IMR-90 (cell line): ENCODE data around the gene GOSR1. TPM values are rescaled to one million over a fixed set of nuclear protein-coding genes. Genes with fewer than 3 reads are reported as not detected.

Experiments used
- ATAC-seq: fragments of 200-7000 bp; cut with Tn5 transposase; 2 replicates; pipeline ENCODE4 v1.9.1; 2020; ENCODE audit warnings: low read depth, mild to moderate bottlenecking, moderate library complexity
- BruUV-seq: library from RNA; stranded (reverse); fragments of 400-500 nt; replicated peaks from 2 replicates; lab custom pipeline; 2021; lab: Mats Ljungman, UMichigan
- CTCF ChIA-PET: fragments of 300-600 bp; formaldehyde crosslinking; extraction: SDS; loops from one replicate; lab custom pipeline; 2021; ENCODE audit warnings: antibody characterized with exemption; lab: Yijun Ruan, JAX
- POLR2A ChIA-PET: fragments of 300-600 bp; sonication (Branson Sonifier 250); formaldehyde crosslinking; loops from one replicate; lab custom pipeline; 2022; ENCODE audit warnings: antibody characterized with exemption; ENCODE audit not compliant: unreplicated experiment; lab: Charles Lee
- DNase-seq: peaks from one replicate; pipeline ENCODE4 v3.0.0; 2013
- H2AFZ ChIP-seq: replicated peaks from 2 replicates; pipeline ENCODE3; 2013; ENCODE audit warnings: low read length, mild to moderate bottlenecking; ENCODE audit not compliant: poor library complexity
- H2AK5ac ChIP-seq: 2 replicates; pipeline ENCODE4 v1.6.1; 2013; ENCODE audit warnings: low read depth, low read length, inconsistent platforms
- H2AK9ac ChIP-seq: replicated peaks from 2 replicates; pipeline ENCODE3; 2013; ENCODE audit warnings: mild to moderate bottlenecking, low read depth, low read length, moderate library complexity; ENCODE audit not compliant: poor library complexity
- H2BK120ac ChIP-seq: 2 replicates; pipeline ENCODE4 v1.6.1; 2013; ENCODE audit warnings: low read depth, low read length, inconsistent platforms
- H2BK15ac ChIP-seq: 3 replicates; pipeline ENCODE4 v1.6.1; 2013; ENCODE audit warnings: low read depth, low read length, inconsistent platforms
- H2BK20ac ChIP-seq: 2 replicates; pipeline ENCODE4 v1.6.1; 2013; ENCODE audit warnings: low read depth, mild to moderate bottlenecking, inconsistent platforms, low read length, moderate library complexity
- H2BK5ac ChIP-seq: 2 replicates; pipeline ENCODE4 v1.6.1; 2013; ENCODE audit warnings: mild to moderate bottlenecking, low read depth, low read length, inconsistent platforms; ENCODE audit not compliant: poor library complexity, severe bottlenecking
- H3K14ac ChIP-seq: replicated peaks from 2 replicates; pipeline ENCODE4 v1.6.1; 2013; ENCODE audit warnings: low read depth, low read length, inconsistent platforms
- H3K18ac ChIP-seq: 2 replicates; pipeline ENCODE4 v1.6.1; 2013; ENCODE audit warnings: low read depth, low read length, control low read depth
- H3K23ac ChIP-seq: 2 replicates; pipeline ENCODE4 v1.6.1; 2013; ENCODE audit warnings: low read depth, low read length, inconsistent platforms
- H3K27ac ChIP-seq: 2 replicates; pipeline ENCODE4 v1.5.1; 2013; ENCODE audit warnings: mild to moderate bottlenecking, control low read depth, low read length; ENCODE audit not compliant: insufficient read depth
- H3K27me3 ChIP-seq: 2 replicates; pipeline ENCODE4 v1.6.1; 2013; ENCODE audit warnings: low read length; ENCODE audit not compliant: control insufficient read depth, insufficient read depth
- H3K36me3 ChIP-seq: 2 replicates; pipeline ENCODE4 v1.6.1; 2013; ENCODE audit warnings: low read length, mixed read lengths; ENCODE audit not compliant: control insufficient read depth, insufficient read depth
- H3K4ac ChIP-seq: 2 replicates; pipeline ENCODE4 v1.6.1; 2013; ENCODE audit warnings: low read depth, low read length, inconsistent platforms
- H3K4me1 ChIP-seq: 2 replicates; pipeline ENCODE4 v1.6.1; 2013; ENCODE audit warnings: low read length, mixed read lengths; ENCODE audit not compliant: control insufficient read depth, insufficient read depth
- H3K4me2 ChIP-seq: 2 replicates; pipeline ENCODE4 v1.6.1; 2013; ENCODE audit warnings: low read depth, mild to moderate bottlenecking, control low read depth, low read length, moderate library complexity
- H3K4me3 ChIP-seq: 2 replicates; pipeline ENCODE4 v1.5.1; 2013; ENCODE audit warnings: low read depth, mild to moderate bottlenecking, control low read depth, low read length, moderate library complexity; ENCODE audit not compliant: insufficient read depth
- H3K56ac ChIP-seq: 2 replicates; pipeline ENCODE4 v1.6.1; 2013; ENCODE audit warnings: low read length, inconsistent platforms; ENCODE audit not compliant: insufficient read depth; ENCODE audit errors: extremely low read depth
- H3K79me1 ChIP-seq, 2 experiments: 2 replicates each; pipeline ENCODE4 v1.6.1; 2013; ENCODE audit warnings: low read length in 2 of 2, inconsistent platforms in 1 of 2, low read depth in 1 of 2
- H3K9ac ChIP-seq: 2 replicates; pipeline ENCODE4 v1.6.1; 2013; ENCODE audit warnings: low read depth, low read length, control low read depth
- H3K9me1 ChIP-seq: 2 replicates; pipeline ENCODE4 v1.6.1; 2013; ENCODE audit warnings: low read length, inconsistent platforms; ENCODE audit not compliant: insufficient read depth
- H3K9me3 ChIP-seq: 2 replicates; pipeline ENCODE4 v1.6.1; 2013; ENCODE audit warnings: low read length; ENCODE audit not compliant: control insufficient read depth, insufficient read depth
- H4K20me1 ChIP-seq: 2 replicates; pipeline ENCODE4 v1.6.1; 2013; ENCODE audit warnings: low read length, inconsistent platforms; ENCODE audit not compliant: insufficient read depth
- H4K5ac ChIP-seq: 2 replicates; pipeline ENCODE4 v1.6.1; 2013; ENCODE audit warnings: mild to moderate bottlenecking, low read depth, low read length, control low read depth
- H4K8ac ChIP-seq, 2 experiments: 2 replicates each; pipeline ENCODE4 v1.6.1; 2013; ENCODE audit warnings: low read depth in 2 of 2, low read length in 2 of 2, control low read depth in 1 of 2, inconsistent platforms in 1 of 2
- H4K91ac ChIP-seq: 2 replicates; pipeline ENCODE4 v1.6.1; 2013; ENCODE audit warnings: low read depth, low read length, inconsistent platforms; ENCODE audit not compliant: insufficient read depth
- BHLHE40 ChIP-seq: fragments of 150-350 bp; IDR thresholded peaks from 2 replicates; pipeline ENCODE4 v1.6.1; 2016; ENCODE audit warnings: mild to moderate bottlenecking, low read depth, low read length
- CHD1 ChIP-seq: IDR thresholded peaks from 2 replicates; pipeline ENCODE4 v1.6.1; 2012; ENCODE audit warnings: low read depth, low read length, improper control_type of control experiment
- FOS ChIP-seq: fragments of 150-350 bp; IDR thresholded peaks from 2 replicates; pipeline ENCODE4 v1.6.1; 2016; ENCODE audit warnings: low read depth, low read length
- MAFK ChIP-seq: IDR thresholded peaks from 2 replicates; pipeline ENCODE4 v1.6.1; 2012; ENCODE audit warnings: low read depth, low read length, improper control_type of control experiment
- MAZ ChIP-seq: IDR thresholded peaks from 2 replicates; pipeline ENCODE4 v1.6.1; 2012; ENCODE audit warnings: low read depth, mild to moderate bottlenecking, low read length, improper control_type of control experiment, moderate library complexity, borderline replicate concordance
- MXI1 ChIP-seq: IDR thresholded peaks from 2 replicates; pipeline ENCODE4 v1.6.1; 2012; ENCODE audit warnings: low read depth, mild to moderate bottlenecking, low read length, moderate library complexity, borderline replicate concordance
- NFE2L2 ChIP-seq: fragments of 150-350 bp; IDR thresholded peaks from 2 replicates; pipeline ENCODE4 v1.6.1; 2016; ENCODE audit warnings: low read depth, mild to moderate bottlenecking, low read length
- SMC3 ChIP-seq: fragments of 150-350 bp; IDR thresholded peaks from 2 replicates; pipeline ENCODE4 v1.6.1; 2016; ENCODE audit warnings: low read depth, mild to moderate bottlenecking, antibody characterized with exemption, low read length, moderate library complexity
- WGBS, 2 experiments: methylation state at CpG; one replicate each; pipeline versions ENCODE4 v1.1.5 to v1.1.7; 2013; ENCODE audit warnings: missing lambda C conversion rate in 2 of 2; ENCODE audit not compliant: insufficient read length in 1 of 2; ENCODE audit errors: extremely low coverage in 2 of 2; 5-methylcytosine and 5-hydroxymethylcytosine counted together
- dilution Hi-C: fragments of 300-500 bp; cut with HindIII; formaldehyde crosslinking; loops from one replicate; pipeline ENCODE4 v1.14.3; 2018; ENCODE audit warnings: low sequenced_read_pairs; ENCODE audit not compliant: unreplicated experiment
- in situ Hi-C: fragments of 300-500 bp; cut with MboI; formaldehyde crosslinking; loops from 3 replicates; pipeline ENCODE4 v1.14.3; 2019; ENCODE audit warnings: low sequenced_read_pairs, inconsistent platforms, mixed read lengths
- intact Hi-C: fragments of 100-400 bp; cut with micrococcal nuclease; formaldehyde crosslinking; loops from 2 replicates; pipeline ENCODE4 v1.10.0; 2022
- polyA plus RNA-seq, 3 experiments: library from polyadenylated mRNA; depleted of rRNA; stranded (reverse); fragments of >200 nt; gene quantifications; 2 replicates each; pipeline ENCODE4 v1.2.3, GENCODE V29; 2012; ENCODE audit warnings: low replicate concordance in 1 of 3
- total RNA-seq: library from RNA; depleted of rRNA; stranded (reverse); fragments of >200 nt; gene quantifications from 2 replicates; pipeline ENCODE4 v1.2.3, GENCODE V29; 2012
- TF ChIP-seq, protein P1 (sequence below): fragments of 150-350 bp; IDR thresholded peaks from 2 replicates; pipeline ENCODE4 v1.6.1; 2017; ENCODE audit warnings: mild to moderate bottlenecking, antibody characterized with exemption, low read length, low read depth
- TF ChIP-seq, protein P2 (sequence below): conservative IDR thresholded peaks from 2 replicates; pipeline ENCODE4 v1.5.1; 2012; ENCODE audit warnings: mild to moderate bottlenecking, low read depth, low read length, improper control_type of control experiment

The GOSR1 gene
- total and polyA plus RNA-seq, 2 of the 4 experiments (the other 2 are of a cell fraction), result 21.2 to 47.5 TPM

DNA sequence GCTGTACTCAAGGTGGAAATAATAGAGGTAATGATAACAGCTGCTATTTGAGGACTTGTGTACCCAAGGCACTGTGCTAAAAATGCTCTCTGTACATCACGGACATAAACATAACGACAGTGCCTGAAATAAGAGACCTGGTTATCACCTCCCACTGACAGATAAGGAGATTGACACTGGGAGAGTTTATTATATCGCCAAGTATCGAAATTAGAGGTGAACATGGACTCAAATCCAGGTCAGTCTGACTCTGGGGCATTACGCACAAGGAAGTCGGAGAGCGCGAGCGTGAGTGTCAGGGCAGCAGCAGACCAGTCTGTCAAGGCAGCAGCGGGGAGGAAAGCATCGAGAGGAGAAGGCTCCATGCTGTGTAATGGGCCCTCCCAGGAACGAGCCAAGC lies 57.1 kb downstream of the GOSR1 start:
- CTCF ChIA-PET, result no interaction called here
- POLR2A ChIA-PET, result no interaction called here
- in situ Hi-C loops (no loop called here), intact Hi-C loops (loop anchor here (5.0 kb wide), 1 partner anchor 53 kb away; no protein-coding TSS in a partner anchor), dilution Hi-C loops (no loop called here)
- Histone ChIP-seq H4K5ac (no peak overlapping the region), H2BK120ac (no peak overlapping the region), H3K4me1 (peaks cover 7% of the 10 kb centered on the region), H3K4ac (no peak overlapping the region), H2BK15ac (no peak overlapping the region), H4K91ac (no peak overlapping the region), H2AK5ac (no peak overlapping the region), H3K14ac (0 out of 2 replicates have a peak overlapping the region, but pooled peaks have one; percentile 40), H3K56ac (no peak overlapping the region), H3K23ac (no peak overlapping the region), H2BK5ac (no peak overlapping the region), H3K79me1 (no peaks in the 10 kb centered on the region), H4K8ac (no peak overlapping the region), H3K9me3 (no peaks in the 10 kb centered on the region), H2AFZ (no peak overlapping the region), H4K20me1 (no peaks in the 10 kb centered on the region), H3K4me3 (no peak overlapping the region), H3K9ac (no peak overlapping the region), H3K18ac (no peak overlapping the region), H3K27ac (no peak overlapping the region), H3K36me3 (no peaks in the 10 kb centered on the region), H3K9me1 (peaks cover 11% of the 10 kb centered on the region), H2BK20ac (no peak overlapping the region), H2AK9ac (no peak overlapping the region), H3K4me2 (no peak overlapping the region), H3K27me3 (no peaks in the 10 kb centered on the region)
- BruUV-seq, result no TSS peak
- DNase-seq (no peak), ATAC-seq (no peak)
- WGBS, 2 experiments, result 65% methylated on average over 4 of the region's 12 CpGs; no CpG with 5 or more reads in 1 of the 2 experiments
- TF ChIP-seq NFE2L2 (no peak), MXI1 (no peak), MAZ (no peak), FOS (no peak), MAFK (no peak), BHLHE40 (no peak), SMC3 (no peak), CHD1 (no peak)
- TF ChIP-seq, protein P1, sequence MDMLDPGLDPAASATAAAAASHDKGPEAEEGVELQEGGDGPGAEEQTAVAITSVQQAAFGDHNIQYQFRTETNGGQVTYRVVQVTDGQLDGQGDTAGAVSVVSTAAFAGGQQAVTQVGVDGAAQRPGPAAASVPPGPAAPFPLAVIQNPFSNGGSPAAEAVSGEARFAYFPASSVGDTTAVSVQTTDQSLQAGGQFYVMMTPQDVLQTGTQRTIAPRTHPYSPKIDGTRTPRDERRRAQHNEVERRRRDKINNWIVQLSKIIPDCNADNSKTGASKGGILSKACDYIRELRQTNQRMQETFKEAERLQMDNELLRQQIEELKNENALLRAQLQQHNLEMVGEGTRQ, result no peak
- TF ChIP-seq, protein P2, sequence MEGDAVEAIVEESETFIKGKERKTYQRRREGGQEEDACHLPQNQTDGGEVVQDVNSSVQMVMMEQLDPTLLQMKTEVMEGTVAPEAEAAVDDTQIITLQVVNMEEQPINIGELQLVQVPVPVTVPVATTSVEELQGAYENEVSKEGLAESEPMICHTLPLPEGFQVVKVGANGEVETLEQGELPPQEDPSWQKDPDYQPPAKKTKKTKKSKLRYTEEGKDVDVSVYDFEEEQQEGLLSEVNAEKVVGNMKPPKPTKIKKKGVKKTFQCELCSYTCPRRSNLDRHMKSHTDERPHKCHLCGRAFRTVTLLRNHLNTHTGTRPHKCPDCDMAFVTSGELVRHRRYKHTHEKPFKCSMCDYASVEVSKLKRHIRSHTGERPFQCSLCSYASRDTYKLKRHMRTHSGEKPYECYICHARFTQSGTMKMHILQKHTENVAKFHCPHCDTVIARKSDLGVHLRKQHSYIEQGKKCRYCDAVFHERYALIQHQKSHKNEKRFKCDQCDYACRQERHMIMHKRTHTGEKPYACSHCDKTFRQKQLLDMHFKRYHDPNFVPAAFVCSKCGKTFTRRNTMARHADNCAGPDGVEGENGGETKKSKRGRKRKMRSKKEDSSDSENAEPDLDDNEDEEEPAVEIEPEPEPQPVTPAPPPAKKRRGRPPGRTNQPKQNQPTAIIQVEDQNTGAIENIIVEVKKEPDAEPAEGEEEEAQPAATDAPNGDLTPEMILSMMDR, result no peak
